ENCODE data around the gene FAM9B. TPM values are rescaled to one million over a fixed set of nuclear protein-coding genes. Genes with fewer than 3 reads are reported as not detected.

The FAM9B gene
- polyA plus RNA-seq, 1 donor (not counting 4 experiments of a cell fraction or from before 2014, with no cell fraction given): not detected

- FAIRE-seq: no peak
- TF ChIP-seq, protein P1, sequence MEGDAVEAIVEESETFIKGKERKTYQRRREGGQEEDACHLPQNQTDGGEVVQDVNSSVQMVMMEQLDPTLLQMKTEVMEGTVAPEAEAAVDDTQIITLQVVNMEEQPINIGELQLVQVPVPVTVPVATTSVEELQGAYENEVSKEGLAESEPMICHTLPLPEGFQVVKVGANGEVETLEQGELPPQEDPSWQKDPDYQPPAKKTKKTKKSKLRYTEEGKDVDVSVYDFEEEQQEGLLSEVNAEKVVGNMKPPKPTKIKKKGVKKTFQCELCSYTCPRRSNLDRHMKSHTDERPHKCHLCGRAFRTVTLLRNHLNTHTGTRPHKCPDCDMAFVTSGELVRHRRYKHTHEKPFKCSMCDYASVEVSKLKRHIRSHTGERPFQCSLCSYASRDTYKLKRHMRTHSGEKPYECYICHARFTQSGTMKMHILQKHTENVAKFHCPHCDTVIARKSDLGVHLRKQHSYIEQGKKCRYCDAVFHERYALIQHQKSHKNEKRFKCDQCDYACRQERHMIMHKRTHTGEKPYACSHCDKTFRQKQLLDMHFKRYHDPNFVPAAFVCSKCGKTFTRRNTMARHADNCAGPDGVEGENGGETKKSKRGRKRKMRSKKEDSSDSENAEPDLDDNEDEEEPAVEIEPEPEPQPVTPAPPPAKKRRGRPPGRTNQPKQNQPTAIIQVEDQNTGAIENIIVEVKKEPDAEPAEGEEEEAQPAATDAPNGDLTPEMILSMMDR (optimal IDR thresholded peaks at IDR 0.05 in 1 of 3, IDR thresholded peaks at IDR 0.05 in 1 of 3, conservative IDR thresholded peaks at IDR 0.05 in 1 of 3; ENCODE audit: extremely low read depth in 1 of 3, insufficient read depth in 2 of 3, low read length in 3 of 3): no peak
- TF ChIP-seq EZH2 (IDR thresholded peaks at IDR 0.05; ENCODE audit: low read length): no peak
Measured at GRCh38 chrX:9050331-9050730, 16.4 kb upstream of the FAM9B start.

DNA sequence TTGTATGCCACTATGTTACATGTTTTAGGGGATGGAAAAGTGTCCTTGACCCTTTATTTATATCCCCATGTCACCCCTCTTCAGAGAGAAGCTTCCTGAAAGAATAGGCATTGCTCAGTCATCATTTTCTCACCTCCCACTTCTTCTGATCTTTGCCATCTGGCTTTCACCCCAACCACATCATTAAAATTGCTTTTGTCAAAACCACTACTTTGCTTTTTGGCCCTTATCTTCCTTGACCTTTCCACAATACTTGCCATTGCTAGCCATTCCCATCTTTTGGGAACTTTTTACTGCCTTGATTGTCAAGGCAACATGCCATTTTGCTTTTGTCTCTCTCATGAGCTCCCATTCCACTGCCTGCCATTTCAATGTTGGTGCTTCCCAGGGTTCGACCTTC, 14.9 kb upstream of the FAM9B start:
- no peak for FAIRE-seq

More at GRCh38 chrX:9050331-9050730, 16.4 kb upstream of the FAM9B start:
- Histone ChIP-seq H4K20me1 (ENCODE audit: control insufficient read depth, extremely low read depth, insufficient read depth, low read length) (no peaks in the 10 kb centered on the region), H3K79me2 (ENCODE audit: control insufficient read depth, insufficient read depth, low read length) (no peaks in the 10 kb centered on the region), H3K27ac (ENCODE audit: control insufficient read depth, insufficient read depth, low read length) (no peak overlapping the region), H3K4me1 (ENCODE audit: control insufficient read depth, extremely low read depth, insufficient read depth, low read length) (no peaks in the 10 kb centered on the region), H3K9me1 (ENCODE audit: control insufficient read depth, extremely low read depth, insufficient read depth, low read length) (no peaks in the 10 kb centered on the region), H3K27me3 (ENCODE audit: control insufficient read depth, extremely low read depth, insufficient read depth, low read length) (no peaks in the 10 kb centered on the region), H3K4me2 (ENCODE audit: control insufficient read depth, extremely low read depth, insufficient read depth, low read depth, low read length) (no peak overlapping the region), H3K36me3 (ENCODE audit: control insufficient read depth in 2 of 2, extremely low read depth in 1 of 2, insufficient read depth in 2 of 2, low read length in 2 of 2) (no peaks in the 10 kb centered on the region), H3K9ac (ENCODE audit: control insufficient read depth, extremely low read depth, insufficient read depth, low read length) (no peak overlapping the region), H3K4me3 (ENCODE audit: control insufficient read depth in 2 of 3, extremely low read depth in 1 of 3, insufficient read depth in 2 of 3, low read depth in 1 of 3, low read length in 3 of 3) (no peak overlapping the region), H3K9me3 (ENCODE audit: control insufficient read depth, low read depth, low read length) (no peaks in the 10 kb centered on the region), H2AFZ (ENCODE audit: control insufficient read depth, low read length) (no peak overlapping the region)
- DNase-seq (ENCODE audit: low read depth, low spot score): no peak
- dilution Hi-C loops (cut with MboI; ENCODE audit: extremely low pct_ligation_motif_present, low sequenced_read_pairs): no loop called here

More for the DNA sequence above, 14.9 kb upstream of the FAM9B start:
- DNase-seq (ENCODE audit: low read depth, low spot score): no peak
- H3K4me1 ChIP-seq (ENCODE audit: control insufficient read depth, extremely low read depth, insufficient read depth, low read length): no peaks in the 10 kb centered on the region
- no peak overlapping the region for H2AFZ ChIP-seq (ENCODE audit: control insufficient read depth, low read length)
- no peak overlapping the region for H3K4me3 ChIP-seq (ENCODE audit: control insufficient read depth in 2 of 3, extremely low read depth in 1 of 3, insufficient read depth in 2 of 3, low read depth in 1 of 3, low read length in 3 of 3)
- H3K9me3 ChIP-seq (ENCODE audit: control insufficient read depth, low read depth, low read length): no peaks in the 10 kb centered on the region
- dilution Hi-C loops (cut with MboI; ENCODE audit: extremely low pct_ligation_motif_present, low sequenced_read_pairs): no loop called here
- H3K4me2 ChIP-seq (ENCODE audit: control insufficient read depth, extremely low read depth, insufficient read depth, low read depth, low read length): no peak overlapping the region
- TF ChIP-seq, protein P1 (optimal IDR thresholded peaks at IDR 0.05 in 1 of 3, IDR thresholded peaks at IDR 0.05 in 1 of 3, conservative IDR thresholded peaks at IDR 0.05 in 1 of 3; ENCODE audit: extremely low read depth in 1 of 3, insufficient read depth in 2 of 3, low read length in 3 of 3): no peak
- TF ChIP-seq EZH2 (IDR thresholded peaks at IDR 0.05; ENCODE audit: low read length): no peak
- H3K27me3 ChIP-seq (ENCODE audit: control insufficient read depth, extremely low read depth, insufficient read depth, low read length): no peaks in the 10 kb centered on the region
- H3K27ac ChIP-seq (ENCODE audit: control insufficient read depth, insufficient read depth, low read length): no peak overlapping the region
- no peaks in the 10 kb centered on the region for H3K79me2 ChIP-seq (ENCODE audit: control insufficient read depth, insufficient read depth, low read length)
- H3K36me3 ChIP-seq (ENCODE audit: control insufficient read depth in 2 of 2, extremely low read depth in 1 of 2, insufficient read depth in 2 of 2, low read length in 2 of 2): no peaks in the 10 kb centered on the region
- no peak overlapping the region for H3K9ac ChIP-seq (ENCODE audit: control insufficient read depth, extremely low read depth, insufficient read depth, low read length)
- H3K9me1 ChIP-seq (ENCODE audit: control insufficient read depth, extremely low read depth, insufficient read depth, low read length): no peaks in the 10 kb centered on the region
- H4K20me1 ChIP-seq (ENCODE audit: control insufficient read depth, extremely low read depth, insufficient read depth, low read length): no peaks in the 10 kb centered on the region

All from keratinocyte (primary cell).